Epidermal melanocyte (primary cell): ENCODE results near the gene SPSB2.

Experiments
- DNase-seq: peaks from one replicate; pipeline ENCODE4 v3.0.0; 2011; ENCODE audit warnings: low spot score; ENCODE audit not compliant: insufficient read length

Gene SPSB2

DNA sequence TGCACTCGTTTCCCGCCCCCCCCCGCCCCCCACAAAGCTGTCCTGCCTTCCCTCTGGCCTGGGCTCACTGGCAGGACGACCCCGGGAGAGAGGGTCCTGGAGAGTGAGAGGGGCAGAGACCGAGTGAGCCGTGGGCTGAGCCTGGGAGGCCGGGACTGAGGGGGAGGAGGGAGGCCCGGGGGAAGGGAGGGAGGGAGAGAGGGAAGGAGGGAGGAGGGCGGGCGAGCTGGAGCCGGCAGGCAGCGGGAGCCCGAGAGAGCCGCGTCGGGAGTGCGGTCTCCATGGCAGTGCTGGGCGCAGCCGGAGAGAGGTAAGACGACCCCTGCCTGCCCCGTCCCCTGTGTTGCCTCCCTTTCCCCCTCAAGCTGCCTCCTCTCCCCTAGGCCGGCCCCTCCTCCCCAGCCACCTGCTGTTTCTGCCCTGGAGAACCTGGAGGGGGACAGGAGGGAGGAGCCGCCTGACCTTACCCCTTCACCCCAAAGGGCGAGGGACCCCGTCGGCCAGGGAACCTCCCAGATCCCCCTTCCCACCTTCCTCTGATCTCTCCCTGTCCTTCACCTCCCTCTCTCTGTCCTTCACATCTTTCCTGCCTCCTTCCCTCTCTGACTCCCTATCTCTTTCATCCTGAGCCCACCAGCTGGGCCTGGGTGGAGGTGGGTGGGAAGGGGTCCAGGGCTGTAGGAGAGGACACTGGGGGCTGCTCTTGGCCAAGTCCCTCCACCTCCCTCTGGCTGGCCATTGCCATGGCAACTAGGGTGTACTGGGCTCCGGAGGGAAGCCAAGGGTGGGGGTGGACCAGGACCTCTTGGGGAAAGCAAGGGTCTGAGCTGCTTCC is 51.3 kb downstream of the SPSB2 start, which contains the start of gene GPR162:
Gene GPR162, plus strand, starts transcription at position 231 of the 835 bp plus-strand sequence. CDS start 2,078 bp downstream, outside the sequence.
- peak; percentile 41 for DNase-seq
